Measurements from ENCODE around the gene HMCN1.

GRCh38 chr1:186208405-186209129 lies 474.4 kb downstream of the HMCN1 start:
- no peak for TF ChIP-seq POLR2A (IDR thresholded peaks at IDR 0.05)
- no peak for TF ChIP-seq CTCF (IDR thresholded peaks at IDR 0.05)

Data from thyroid gland (tissue), 4 donors.